ENCODE data around the gene IFNGR1. TPM values are rescaled to one million over a fixed set of nuclear protein-coding genes. Genes with fewer than 3 reads are reported as not detected.

IFNGR1 gene
- total RNA-seq, 1 experiment from 2014 or later, result 18.4 TPM

- Histone ChIP-seq H3K4me3 (ENCODE audit: low read depth, low read length, poor library complexity, severe bottlenecking) (no peak overlapping the region), H3K9me3 (ENCODE audit: low read depth, low read length, poor library complexity, severe bottlenecking) (no peaks in the 10 kb centered on the region), H3K4me1 (ENCODE audit: insufficient read depth, low read length, poor library complexity, severe bottlenecking) (no peaks in the 10 kb centered on the region), H3K27ac (ENCODE audit: low read depth, low read length, poor library complexity, severe bottlenecking) (no peak overlapping the region), H3K27me3 (replicated peaks; ENCODE audit: insufficient read depth, low read depth, low read length, poor library complexity) (peaks cover 16% of the 10 kb centered on the region), H3K36me3 (ENCODE audit: insufficient read depth, low read length, poor library complexity, severe bottlenecking) (no peaks in the 10 kb centered on the region)
- no peak for DNase-seq (ENCODE audit: low spot score)
- intact Hi-C loops (cut with micrococcal nuclease; ENCODE audit: unreplicated experiment), result no loop called here
- no TSS peak for BruUV-seq (replicated peaks)
- no peak for TF ChIP-seq EZH2 (IDR thresholded peaks at IDR 0.05; ENCODE audit: borderline replicate concordance, low read depth, low read length, poor library complexity, severe bottlenecking)
- TF ChIP-seq CTCF (conservative IDR thresholded peaks at IDR 0.05; ENCODE audit: low read depth, low read length), result no peak
- ChIA-PET CTCF (no interaction called here), POLR2A (ENCODE audit: low non-redundant PET) (no interaction called here)
Observed at GRCh38 chr6:137162692-137163306, 56.4 kb downstream of the IFNGR1 start.

- CTCF ChIA-PET, result no interaction called here
- no peak overlapping the region for H3K4me3 ChIP-seq (ENCODE audit: low read depth, low read length, poor library complexity, severe bottlenecking)
- POLR2A ChIA-PET (ENCODE audit: low non-redundant PET), result no interaction called here
- H3K9me3 ChIP-seq (ENCODE audit: low read depth, low read length, poor library complexity, severe bottlenecking), result no peaks in the 10 kb centered on the region
- H3K27ac ChIP-seq (ENCODE audit: low read depth, low read length, poor library complexity, severe bottlenecking), result no peak overlapping the region
- H3K4me1 ChIP-seq (ENCODE audit: insufficient read depth, low read length, poor library complexity, severe bottlenecking), result no peaks in the 10 kb centered on the region
- intact Hi-C loops (cut with micrococcal nuclease; ENCODE audit: unreplicated experiment), result no loop called here
- no peak for DNase-seq (ENCODE audit: low spot score)
- no peak for TF ChIP-seq EZH2 (IDR thresholded peaks at IDR 0.05; ENCODE audit: borderline replicate concordance, low read depth, low read length, poor library complexity, severe bottlenecking)
- TF ChIP-seq CTCF (conservative IDR thresholded peaks at IDR 0.05; ENCODE audit: low read depth, low read length), result no peak
- H3K27me3 ChIP-seq (replicated peaks; ENCODE audit: insufficient read depth, low read depth, low read length, poor library complexity), result peaks cover 16% of the 10 kb centered on the region
- no peaks in the 10 kb centered on the region for H3K36me3 ChIP-seq (ENCODE audit: insufficient read depth, low read length, poor library complexity, severe bottlenecking)
- no TSS peak for BruUV-seq (replicated peaks)
Observed at GRCh38 chr6:137161949-137162348, 57.2 kb downstream of the IFNGR1 start.

GRCh38 chr6:137160763-137161162, 58.4 kb downstream of the IFNGR1 start:
- Histone ChIP-seq H3K4me3 (ENCODE audit: low read depth, low read length, poor library complexity, severe bottlenecking) (no peak overlapping the region), H3K4me1 (ENCODE audit: insufficient read depth, low read length, poor library complexity, severe bottlenecking) (no peaks in the 10 kb centered on the region), H3K36me3 (ENCODE audit: insufficient read depth, low read length, poor library complexity, severe bottlenecking) (no peaks in the 10 kb centered on the region), H3K9me3 (ENCODE audit: low read depth, low read length, poor library complexity, severe bottlenecking) (no peaks in the 10 kb centered on the region), H3K27me3 (replicated peaks; ENCODE audit: insufficient read depth, low read depth, low read length, poor library complexity) (peaks cover 16% of the 10 kb centered on the region), H3K27ac (ENCODE audit: low read depth, low read length, poor library complexity, severe bottlenecking) (no peak overlapping the region)
- no peak for TF ChIP-seq CTCF (conservative IDR thresholded peaks at IDR 0.05; ENCODE audit: low read depth, low read length)
- TF ChIP-seq EZH2 (IDR thresholded peaks at IDR 0.05; ENCODE audit: borderline replicate concordance, low read depth, low read length, poor library complexity, severe bottlenecking), result no peak
- intact Hi-C loops (cut with micrococcal nuclease; ENCODE audit: unreplicated experiment), result no loop called here
- BruUV-seq (replicated peaks), result no TSS peak
- DNase-seq (ENCODE audit: low spot score), result no peak
- ChIA-PET POLR2A (ENCODE audit: low non-redundant PET) (interaction anchor here (0.6 kb wide), 1 partner anchor 117 kb away, joined by 13 read pairs; no protein-coding TSS in a partner anchor), CTCF (no interaction called here)
